HepG2 (cell line): Measurements from ENCODE around the gene RALB.

Source experiments
- CREB1 ChIP-seq, 2 experiments: fragments of 450-650 bp in 1 of 2; IDR thresholded peaks; 2 replicates each; pipeline ENCODE4 v1.6.1; 2016 to 2017; ENCODE audit warnings: control low read depth in 1 of 2, mild to moderate bottlenecking in 1 of 2, missing compliant biosample characterization in 1 of 2, missing genetic modification characterization in 1 of 2
- DNMT1 ChIP-seq: sonication (generic); formaldehyde crosslinking; IDR thresholded peaks from 2 replicates; pipeline ENCODE4 v1.5.1; 2020; ENCODE audit warnings: mild to moderate bottlenecking, missing genetic modification reagents
- EP300 ChIP-seq, 3 experiments: sonication (generic) in 1 of 3; formaldehyde crosslinking in 1 of 3; IDR thresholded peaks; 2 replicates each; pipeline versions ENCODE4 v1.5.1 to v1.6.1; 2011 to 2020; ENCODE audit warnings: low read depth in 2 of 3, low read length in 2 of 3, borderline replicate concordance in 1 of 3, improper control_type of control experiment in 1 of 3, mild to moderate bottlenecking in 1 of 3, missing genetic modification reagents in 1 of 3, moderate library complexity in 1 of 3
- KLF9 ChIP-seq: IDR thresholded peaks from 2 replicates; pipeline ENCODE4 v1.6.1; 2016; ENCODE audit warnings: low read depth
- SETDB1 ChIP-seq: sonication (generic); formaldehyde crosslinking; IDR thresholded peaks from 2 replicates; pipeline ENCODE4 v1.5.1; 2020; ENCODE audit warnings: missing genetic modification reagents, mild to moderate bottlenecking, borderline replicate concordance
- SMARCE1 ChIP-seq: fragments of 450-650 bp; IDR thresholded peaks from 2 replicates; pipeline ENCODE4 v1.6.1; 2017; ENCODE audit warnings: borderline replicate concordance
- ZNF460 ChIP-seq: sonication (generic); formaldehyde crosslinking; IDR thresholded peaks from 2 replicates; pipeline ENCODE4 v1.5.1; 2020; ENCODE audit warnings: missing genetic modification reagents, mild to moderate bottlenecking, borderline replicate concordance
- ZNF749 ChIP-seq: sonication (generic); formaldehyde crosslinking; IDR thresholded peaks from 2 replicates; pipeline ENCODE4 v1.8.0; 2022; ENCODE audit warnings: mild to moderate bottlenecking, missing genetic modification reagents, moderate library complexity, borderline replicate concordance
- ZSCAN12 ChIP-seq: sonication (generic); formaldehyde crosslinking; IDR thresholded peaks from 2 replicates; pipeline ENCODE4 v1.9.0; 2021; ENCODE audit warnings: mild to moderate bottlenecking, missing genetic modification reagents
- TF ChIP-seq, protein P1 (sequence below): sonication (generic); formaldehyde crosslinking; IDR thresholded peaks from 2 replicates; pipeline ENCODE4 v1.5.0; 2020; ENCODE audit warnings: mild to moderate bottlenecking, missing genetic modification reagents, moderate library complexity
- TF ChIP-seq, protein P2 (sequence below): sonication (generic); formaldehyde crosslinking; IDR thresholded peaks from 2 replicates; pipeline ENCODE4 v1.4.0; 2020; ENCODE audit warnings: missing genetic modification reagents
- TF ChIP-seq, protein P3 (sequence below), 2 experiments: sonication (generic) in 1 of 2; formaldehyde crosslinking in 1 of 2; IDR thresholded peaks; 2 replicates each; pipeline versions ENCODE4 v1.5.1 to v1.6.1; 2011 to 2020; ENCODE audit warnings: borderline replicate concordance in 1 of 2, low read depth in 1 of 2, low read length in 1 of 2, mild to moderate bottlenecking in 1 of 2, missing genetic modification reagents in 1 of 2, moderate library complexity in 1 of 2
- TF ChIP-seq, protein P4 (sequence below): sonication (generic); formaldehyde crosslinking; IDR thresholded peaks from 2 replicates; pipeline ENCODE4 v1.4.0; 2020; ENCODE audit warnings: missing genetic modification reagents

DNA sequence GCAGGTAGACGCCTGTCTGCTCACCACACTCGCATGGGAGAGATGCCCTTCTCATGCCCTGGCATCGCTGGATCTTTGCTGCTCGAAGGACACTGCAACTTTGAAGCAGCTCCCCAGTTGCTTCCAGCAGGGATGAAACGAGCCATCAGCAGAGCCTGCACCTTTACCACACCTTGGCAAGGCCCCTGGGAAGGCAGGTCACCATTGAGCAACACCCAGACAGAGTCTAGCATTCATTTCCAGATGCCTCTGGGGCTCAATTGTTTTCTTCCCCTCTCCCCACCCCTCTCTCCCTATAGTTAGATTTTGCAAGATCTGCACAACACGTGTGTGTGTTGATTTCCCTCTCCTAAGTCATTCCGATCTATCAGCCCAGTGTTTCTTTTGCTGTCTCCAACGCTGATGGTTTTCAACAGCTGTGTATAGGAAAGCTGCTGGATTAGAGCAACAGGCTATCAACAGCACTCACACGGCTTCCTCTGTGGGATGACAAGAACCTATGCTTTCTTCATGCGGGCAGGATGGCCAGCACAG, 67.7 kb downstream of the RALB start:
- no peak for TF ChIP-seq KLF9 (CRISPR knock-in tag)
- TF ChIP-seq, protein P1, sequence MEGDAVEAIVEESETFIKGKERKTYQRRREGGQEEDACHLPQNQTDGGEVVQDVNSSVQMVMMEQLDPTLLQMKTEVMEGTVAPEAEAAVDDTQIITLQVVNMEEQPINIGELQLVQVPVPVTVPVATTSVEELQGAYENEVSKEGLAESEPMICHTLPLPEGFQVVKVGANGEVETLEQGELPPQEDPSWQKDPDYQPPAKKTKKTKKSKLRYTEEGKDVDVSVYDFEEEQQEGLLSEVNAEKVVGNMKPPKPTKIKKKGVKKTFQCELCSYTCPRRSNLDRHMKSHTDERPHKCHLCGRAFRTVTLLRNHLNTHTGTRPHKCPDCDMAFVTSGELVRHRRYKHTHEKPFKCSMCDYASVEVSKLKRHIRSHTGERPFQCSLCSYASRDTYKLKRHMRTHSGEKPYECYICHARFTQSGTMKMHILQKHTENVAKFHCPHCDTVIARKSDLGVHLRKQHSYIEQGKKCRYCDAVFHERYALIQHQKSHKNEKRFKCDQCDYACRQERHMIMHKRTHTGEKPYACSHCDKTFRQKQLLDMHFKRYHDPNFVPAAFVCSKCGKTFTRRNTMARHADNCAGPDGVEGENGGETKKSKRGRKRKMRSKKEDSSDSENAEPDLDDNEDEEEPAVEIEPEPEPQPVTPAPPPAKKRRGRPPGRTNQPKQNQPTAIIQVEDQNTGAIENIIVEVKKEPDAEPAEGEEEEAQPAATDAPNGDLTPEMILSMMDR (CRISPR knock-in tag): no peak
- TF ChIP-seq, protein P2, sequence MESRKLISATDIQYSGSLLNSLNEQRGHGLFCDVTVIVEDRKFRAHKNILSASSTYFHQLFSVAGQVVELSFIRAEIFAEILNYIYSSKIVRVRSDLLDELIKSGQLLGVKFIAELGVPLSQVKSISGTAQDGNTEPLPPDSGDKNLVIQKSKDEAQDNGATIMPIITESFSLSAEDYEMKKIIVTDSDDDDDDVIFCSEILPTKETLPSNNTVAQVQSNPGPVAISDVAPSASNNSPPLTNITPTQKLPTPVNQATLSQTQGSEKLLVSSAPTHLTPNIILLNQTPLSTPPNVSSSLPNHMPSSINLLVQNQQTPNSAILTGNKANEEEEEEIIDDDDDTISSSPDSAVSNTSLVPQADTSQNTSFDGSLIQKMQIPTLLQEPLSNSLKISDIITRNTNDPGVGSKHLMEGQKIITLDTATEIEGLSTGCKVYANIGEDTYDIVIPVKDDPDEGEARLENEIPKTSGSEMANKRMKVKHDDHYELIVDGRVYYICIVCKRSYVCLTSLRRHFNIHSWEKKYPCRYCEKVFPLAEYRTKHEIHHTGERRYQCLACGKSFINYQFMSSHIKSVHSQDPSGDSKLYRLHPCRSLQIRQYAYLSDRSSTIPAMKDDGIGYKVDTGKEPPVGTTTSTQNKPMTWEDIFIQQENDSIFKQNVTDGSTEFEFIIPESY (CRISPR knock-in tag): no peak
- TF ChIP-seq, protein P3, sequence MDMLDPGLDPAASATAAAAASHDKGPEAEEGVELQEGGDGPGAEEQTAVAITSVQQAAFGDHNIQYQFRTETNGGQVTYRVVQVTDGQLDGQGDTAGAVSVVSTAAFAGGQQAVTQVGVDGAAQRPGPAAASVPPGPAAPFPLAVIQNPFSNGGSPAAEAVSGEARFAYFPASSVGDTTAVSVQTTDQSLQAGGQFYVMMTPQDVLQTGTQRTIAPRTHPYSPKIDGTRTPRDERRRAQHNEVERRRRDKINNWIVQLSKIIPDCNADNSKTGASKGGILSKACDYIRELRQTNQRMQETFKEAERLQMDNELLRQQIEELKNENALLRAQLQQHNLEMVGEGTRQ (IDR thresholded peaks at IDR 0.05; ENCODE audit: low read depth, low read length): no peak
- TF ChIP-seq, protein P3 (CRISPR knock-in tag; IDR thresholded peaks at IDR 0.05; ENCODE audit: borderline replicate concordance): no peak
- TF ChIP-seq CREB1 (IDR thresholded peaks at IDR 0.05): no peak
- no peak for TF ChIP-seq CREB1 (CRISPR knock-in tag; IDR thresholded peaks at IDR 0.05)
- no peak for TF ChIP-seq ZNF749
- TF ChIP-seq SMARCE1: no peak
- no peak for TF ChIP-seq ZNF460 (CRISPR knock-in tag)
- TF ChIP-seq, protein P4, sequence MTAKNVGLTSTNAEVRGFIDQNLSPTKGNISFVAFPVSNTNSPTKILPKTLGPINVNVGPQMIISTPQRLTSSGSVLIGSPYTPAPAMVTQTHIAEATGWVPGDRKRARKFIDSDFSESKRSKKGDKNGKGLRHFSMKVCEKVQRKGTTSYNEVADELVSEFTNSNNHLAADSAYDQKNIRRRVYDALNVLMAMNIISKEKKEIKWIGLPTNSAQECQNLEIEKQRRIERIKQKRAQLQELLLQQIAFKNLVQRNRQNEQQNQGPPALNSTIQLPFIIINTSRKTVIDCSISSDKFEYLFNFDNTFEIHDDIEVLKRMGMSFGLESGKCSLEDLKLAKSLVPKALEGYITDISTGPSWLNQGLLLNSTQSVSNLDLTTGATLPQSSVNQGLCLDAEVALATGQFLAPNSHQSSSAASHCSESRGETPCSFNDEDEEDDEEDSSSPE (CRISPR knock-in tag): no peak
- no peak for TF ChIP-seq DNMT1
- no peak for TF ChIP-seq ZSCAN12 (CRISPR knock-in tag)
- TF ChIP-seq SETDB1 (CRISPR knock-in tag): no peak
- no peak for TF ChIP-seq EP300 (IDR thresholded peaks at IDR 0.05; ENCODE audit: low read depth in 2 of 2, low read length in 2 of 2)
- TF ChIP-seq EP300 (CRISPR knock-in tag; IDR thresholded peaks at IDR 0.05; ENCODE audit: borderline replicate concordance): no peak
